IMR-90 (cell line): ENCODE data around the gene SCNM1. TPM values are rescaled to one million over a fixed set of nuclear protein-coding genes. Genes with fewer than 3 reads are reported as not detected.

ENCODE experiments used
- ATAC-seq: fragments of 200-7000 bp; cut with Tn5 transposase; 2 replicates; pipeline ENCODE4 v1.9.1; 2020; ENCODE audit warnings: low read depth, mild to moderate bottlenecking, moderate library complexity
- BruUV-seq: library from RNA; stranded (reverse); fragments of 400-500 nt; replicated peaks from 2 replicates; lab custom pipeline; 2021; lab: Mats Ljungman, UMichigan
- CTCF ChIA-PET: fragments of 300-600 bp; formaldehyde crosslinking; extraction: SDS; loops from one replicate; lab custom pipeline; 2021; ENCODE audit warnings: antibody characterized with exemption; lab: Yijun Ruan, JAX
- POLR2A ChIA-PET: fragments of 300-600 bp; sonication (Branson Sonifier 250); formaldehyde crosslinking; loops from one replicate; lab custom pipeline; 2022; ENCODE audit warnings: antibody characterized with exemption; ENCODE audit not compliant: unreplicated experiment; lab: Charles Lee
- DNase-seq: peaks from one replicate; pipeline ENCODE4 v3.0.0; 2013
- H2AFZ ChIP-seq: replicated peaks from 2 replicates; pipeline ENCODE3; 2013; ENCODE audit warnings: low read length, mild to moderate bottlenecking; ENCODE audit not compliant: poor library complexity
- H2AK5ac ChIP-seq: 2 replicates; pipeline ENCODE4 v1.6.1; 2013; ENCODE audit warnings: low read depth, low read length, inconsistent platforms
- H2AK9ac ChIP-seq: replicated peaks from 2 replicates; pipeline ENCODE3; 2013; ENCODE audit warnings: mild to moderate bottlenecking, low read depth, low read length, moderate library complexity; ENCODE audit not compliant: poor library complexity
- H2BK120ac ChIP-seq: 2 replicates; pipeline ENCODE4 v1.6.1; 2013; ENCODE audit warnings: low read depth, low read length, inconsistent platforms
- H2BK15ac ChIP-seq: 3 replicates; pipeline ENCODE4 v1.6.1; 2013; ENCODE audit warnings: low read depth, low read length, inconsistent platforms
- H2BK20ac ChIP-seq: 2 replicates; pipeline ENCODE4 v1.6.1; 2013; ENCODE audit warnings: low read depth, mild to moderate bottlenecking, inconsistent platforms, low read length, moderate library complexity
- H2BK5ac ChIP-seq: 2 replicates; pipeline ENCODE4 v1.6.1; 2013; ENCODE audit warnings: mild to moderate bottlenecking, low read depth, low read length, inconsistent platforms; ENCODE audit not compliant: poor library complexity, severe bottlenecking
- H3K14ac ChIP-seq: replicated peaks from 2 replicates; pipeline ENCODE4 v1.6.1; 2013; ENCODE audit warnings: low read depth, low read length, inconsistent platforms
- H3K18ac ChIP-seq: 2 replicates; pipeline ENCODE4 v1.6.1; 2013; ENCODE audit warnings: low read depth, low read length, control low read depth
- H3K23ac ChIP-seq: 2 replicates; pipeline ENCODE4 v1.6.1; 2013; ENCODE audit warnings: low read depth, low read length, inconsistent platforms
- H3K27ac ChIP-seq: 2 replicates; pipeline ENCODE4 v1.5.1; 2013; ENCODE audit warnings: mild to moderate bottlenecking, control low read depth, low read length; ENCODE audit not compliant: insufficient read depth
- H3K27me3 ChIP-seq: 2 replicates; pipeline ENCODE4 v1.6.1; 2013; ENCODE audit warnings: low read length; ENCODE audit not compliant: control insufficient read depth, insufficient read depth
- H3K36me3 ChIP-seq: 2 replicates; pipeline ENCODE4 v1.6.1; 2013; ENCODE audit warnings: low read length, mixed read lengths; ENCODE audit not compliant: control insufficient read depth, insufficient read depth
- H3K4ac ChIP-seq: 2 replicates; pipeline ENCODE4 v1.6.1; 2013; ENCODE audit warnings: low read depth, low read length, inconsistent platforms
- H3K4me1 ChIP-seq: 2 replicates; pipeline ENCODE4 v1.6.1; 2013; ENCODE audit warnings: low read length, mixed read lengths; ENCODE audit not compliant: control insufficient read depth, insufficient read depth
- H3K4me2 ChIP-seq: 2 replicates; pipeline ENCODE4 v1.6.1; 2013; ENCODE audit warnings: low read depth, mild to moderate bottlenecking, control low read depth, low read length, moderate library complexity
- H3K4me3 ChIP-seq: 2 replicates; pipeline ENCODE4 v1.5.1; 2013; ENCODE audit warnings: low read depth, mild to moderate bottlenecking, control low read depth, low read length, moderate library complexity; ENCODE audit not compliant: insufficient read depth
- H3K56ac ChIP-seq: 2 replicates; pipeline ENCODE4 v1.6.1; 2013; ENCODE audit warnings: low read length, inconsistent platforms; ENCODE audit not compliant: insufficient read depth; ENCODE audit errors: extremely low read depth
- H3K79me1 ChIP-seq, 2 experiments: 2 replicates each; pipeline ENCODE4 v1.6.1; 2013; ENCODE audit warnings: low read length in 2 of 2, inconsistent platforms in 1 of 2, low read depth in 1 of 2
- H3K9ac ChIP-seq: 2 replicates; pipeline ENCODE4 v1.6.1; 2013; ENCODE audit warnings: low read depth, low read length, control low read depth
- H3K9me1 ChIP-seq: 2 replicates; pipeline ENCODE4 v1.6.1; 2013; ENCODE audit warnings: low read length, inconsistent platforms; ENCODE audit not compliant: insufficient read depth
- H3K9me3 ChIP-seq: 2 replicates; pipeline ENCODE4 v1.6.1; 2013; ENCODE audit warnings: low read length; ENCODE audit not compliant: control insufficient read depth, insufficient read depth
- H4K20me1 ChIP-seq: 2 replicates; pipeline ENCODE4 v1.6.1; 2013; ENCODE audit warnings: low read length, inconsistent platforms; ENCODE audit not compliant: insufficient read depth
- H4K5ac ChIP-seq: 2 replicates; pipeline ENCODE4 v1.6.1; 2013; ENCODE audit warnings: mild to moderate bottlenecking, low read depth, low read length, control low read depth
- H4K8ac ChIP-seq, 2 experiments: 2 replicates each; pipeline ENCODE4 v1.6.1; 2013; ENCODE audit warnings: low read depth in 2 of 2, low read length in 2 of 2, control low read depth in 1 of 2, inconsistent platforms in 1 of 2
- H4K91ac ChIP-seq: 2 replicates; pipeline ENCODE4 v1.6.1; 2013; ENCODE audit warnings: low read depth, low read length, inconsistent platforms; ENCODE audit not compliant: insufficient read depth
- BHLHE40 ChIP-seq: fragments of 150-350 bp; IDR thresholded peaks from 2 replicates; pipeline ENCODE4 v1.6.1; 2016; ENCODE audit warnings: mild to moderate bottlenecking, low read depth, low read length
- CHD1 ChIP-seq: IDR thresholded peaks from 2 replicates; pipeline ENCODE4 v1.6.1; 2012; ENCODE audit warnings: low read depth, low read length, improper control_type of control experiment
- FOS ChIP-seq: fragments of 150-350 bp; IDR thresholded peaks from 2 replicates; pipeline ENCODE4 v1.6.1; 2016; ENCODE audit warnings: low read depth, low read length
- MAFK ChIP-seq: IDR thresholded peaks from 2 replicates; pipeline ENCODE4 v1.6.1; 2012; ENCODE audit warnings: low read depth, low read length, improper control_type of control experiment
- MAZ ChIP-seq: IDR thresholded peaks from 2 replicates; pipeline ENCODE4 v1.6.1; 2012; ENCODE audit warnings: low read depth, mild to moderate bottlenecking, low read length, improper control_type of control experiment, moderate library complexity, borderline replicate concordance
- NFE2L2 ChIP-seq: fragments of 150-350 bp; IDR thresholded peaks from 2 replicates; pipeline ENCODE4 v1.6.1; 2016; ENCODE audit warnings: low read depth, mild to moderate bottlenecking, low read length
- POLR2A ChIP-seq: IDR thresholded peaks from 2 replicates; pipeline ENCODE4 v1.6.1; 2012; ENCODE audit warnings: mild to moderate bottlenecking, low read depth, low read length
- RAD21 ChIP-seq: IDR thresholded peaks from 2 replicates; pipeline ENCODE4 v1.6.1; 2012; ENCODE audit warnings: low read length, improper control_type of control experiment
- RCOR1 ChIP-seq: IDR thresholded peaks from 2 replicates; pipeline ENCODE4 v1.6.1; 2012; ENCODE audit warnings: mild to moderate bottlenecking, low read length, improper control_type of control experiment; ENCODE audit not compliant: insufficient replicate concordance
- RFX5 ChIP-seq: IDR thresholded peaks from 2 replicates; pipeline ENCODE4 v1.8.0; 2012; ENCODE audit warnings: low read depth, mild to moderate bottlenecking, low read length, moderate library complexity
- SMC3 ChIP-seq: fragments of 150-350 bp; IDR thresholded peaks from 2 replicates; pipeline ENCODE4 v1.6.1; 2016; ENCODE audit warnings: low read depth, mild to moderate bottlenecking, antibody characterized with exemption, low read length, moderate library complexity
- USF2 ChIP-seq: fragments of 150-350 bp; IDR thresholded peaks from 2 replicates; pipeline ENCODE4 v1.6.1; 2017; ENCODE audit warnings: mild to moderate bottlenecking, antibody characterized with exemption, low read length, low read depth
- WGBS, 2 experiments: methylation state at CpG; one replicate each; pipeline versions ENCODE4 v1.1.5 to v1.1.7; 2013; ENCODE audit warnings: missing lambda C conversion rate in 2 of 2; ENCODE audit not compliant: insufficient read length in 1 of 2; ENCODE audit errors: extremely low coverage in 2 of 2; 5-methylcytosine and 5-hydroxymethylcytosine counted together
- dilution Hi-C: fragments of 300-500 bp; cut with HindIII; formaldehyde crosslinking; loops from one replicate; pipeline ENCODE4 v1.14.3; 2018; ENCODE audit warnings: low sequenced_read_pairs; ENCODE audit not compliant: unreplicated experiment
- in situ Hi-C: fragments of 300-500 bp; cut with MboI; formaldehyde crosslinking; loops from 3 replicates; pipeline ENCODE4 v1.14.3; 2019; ENCODE audit warnings: low sequenced_read_pairs, inconsistent platforms, mixed read lengths
- intact Hi-C: fragments of 100-400 bp; cut with micrococcal nuclease; formaldehyde crosslinking; loops from 2 replicates; pipeline ENCODE4 v1.10.0; 2022
- polyA plus RNA-seq, 3 experiments: library from polyadenylated mRNA; depleted of rRNA; stranded (reverse); fragments of >200 nt; gene quantifications; 2 replicates each; pipeline ENCODE4 v1.2.3, GENCODE V29; 2012; ENCODE audit warnings: low replicate concordance in 1 of 3
- total RNA-seq: library from RNA; depleted of rRNA; stranded (reverse); fragments of >200 nt; gene quantifications from 2 replicates; pipeline ENCODE4 v1.2.3, GENCODE V29; 2012
- TF ChIP-seq, protein P1 (sequence below): fragments of 150-350 bp; IDR thresholded peaks from 2 replicates; pipeline ENCODE4 v1.6.1; 2016; ENCODE audit warnings: low read depth, mild to moderate bottlenecking, low read length, moderate library complexity, borderline replicate concordance
- TF ChIP-seq, protein P2 (sequence below): conservative IDR thresholded peaks from 2 replicates; pipeline ENCODE4 v1.5.1; 2012; ENCODE audit warnings: mild to moderate bottlenecking, low read depth, low read length, improper control_type of control experiment

The SCNM1 gene
- total and polyA plus RNA-seq, 2 of the 4 experiments (the other 2 are of a cell fraction): 27.4 to 33.2 TPM

DNA sequence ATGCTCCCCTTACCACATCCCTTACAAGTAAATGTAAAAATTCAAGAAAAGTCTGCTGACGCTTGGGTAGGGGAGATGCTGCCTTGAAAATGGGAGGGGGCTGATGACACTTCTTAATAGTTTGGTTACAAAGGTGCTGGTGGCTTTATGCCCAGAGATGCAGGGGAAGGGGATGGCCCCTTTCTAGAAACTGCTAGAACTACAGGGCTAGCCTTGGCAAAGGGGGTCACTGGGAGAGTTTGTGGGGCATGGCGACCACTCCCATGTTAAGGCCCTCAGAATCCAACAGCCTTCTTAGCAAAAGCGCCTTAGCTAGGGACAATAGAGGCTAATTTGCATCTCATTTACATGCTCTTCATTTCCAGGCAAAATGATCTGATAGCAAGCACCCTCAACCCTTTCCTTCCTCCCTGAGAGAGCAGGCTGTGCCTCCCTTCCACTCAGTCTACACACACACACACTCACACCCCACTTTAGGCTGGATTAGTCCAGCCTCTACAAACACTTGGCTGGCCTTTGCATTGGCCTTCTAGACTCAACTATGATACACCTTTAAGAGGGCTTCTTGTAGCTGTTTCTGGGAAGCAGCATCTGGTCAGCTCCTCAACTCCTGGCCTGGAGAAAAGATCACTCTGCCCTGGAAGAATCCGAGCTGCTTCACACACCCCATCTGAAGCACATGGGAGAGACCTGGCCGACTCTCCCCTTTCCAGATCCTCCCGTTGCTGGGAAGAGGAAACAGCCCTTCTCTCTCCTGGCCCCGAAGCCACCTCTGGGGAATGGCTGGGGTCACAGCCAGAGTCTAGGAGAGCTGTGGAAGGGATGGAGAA, 21.3 kb upstream of the SCNM1 start:
- in situ Hi-C loops (no loop called here), dilution Hi-C loops (no loop called here), intact Hi-C loops (loop anchor here (5.0 kb wide), 1 partner anchor 72 kb away; the partner anchor contains the start of gene GABPB2)
- no peak overlapping the region for H2BK20ac ChIP-seq
- H4K91ac ChIP-seq: no peak overlapping the region
- no peak overlapping the region for H3K4me3 ChIP-seq
- H3K79me1 ChIP-seq: peaks cover 0 to 6% of the 10 kb centered on the region in 2 experiments; a peak in 1 of 4 replicates
- H3K9me3 ChIP-seq: no peaks in the 10 kb centered on the region
- 82% methylated on average over 2 of the region's 7 CpGs; no CpG with 5 or more reads in 1 of the 2 experiments for WGBS, 2 experiments
- H2AK9ac ChIP-seq: no peak overlapping the region
- no peak overlapping the region for H2AFZ ChIP-seq
- POLR2A ChIA-PET: no interaction called here
- H2BK5ac ChIP-seq: no peak overlapping the region
- H3K4me1 ChIP-seq: peaks cover 5% of the 10 kb centered on the region
- H3K56ac ChIP-seq: no peak overlapping the region
- H3K9me1 ChIP-seq: peaks cover 4% of the 10 kb centered on the region; the same call in 1 of the 2 replicates
- no peak overlapping the region for H3K18ac ChIP-seq
- H3K27me3 ChIP-seq: peaks cover 2% of the 10 kb centered on the region; the same call in 1 of the 2 replicates
- TF ChIP-seq BHLHE40 (no peak), RAD21 (no peak), FOS (no peak), POLR2A (no peak), RCOR1 (no peak), USF2 (no peak), NFE2L2 (no peak), MAZ (no peak), RFX5 (no peak), SMC3 (no peak), MAFK (no peak), CHD1 (no peak)
- TF ChIP-seq, protein P1, sequence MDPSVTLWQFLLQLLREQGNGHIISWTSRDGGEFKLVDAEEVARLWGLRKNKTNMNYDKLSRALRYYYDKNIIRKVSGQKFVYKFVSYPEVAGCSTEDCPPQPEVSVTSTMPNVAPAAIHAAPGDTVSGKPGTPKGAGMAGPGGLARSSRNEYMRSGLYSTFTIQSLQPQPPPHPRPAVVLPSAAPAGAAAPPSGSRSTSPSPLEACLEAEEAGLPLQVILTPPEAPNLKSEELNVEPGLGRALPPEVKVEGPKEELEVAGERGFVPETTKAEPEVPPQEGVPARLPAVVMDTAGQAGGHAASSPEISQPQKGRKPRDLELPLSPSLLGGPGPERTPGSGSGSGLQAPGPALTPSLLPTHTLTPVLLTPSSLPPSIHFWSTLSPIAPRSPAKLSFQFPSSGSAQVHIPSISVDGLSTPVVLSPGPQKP: no peak
- TF ChIP-seq, protein P2, sequence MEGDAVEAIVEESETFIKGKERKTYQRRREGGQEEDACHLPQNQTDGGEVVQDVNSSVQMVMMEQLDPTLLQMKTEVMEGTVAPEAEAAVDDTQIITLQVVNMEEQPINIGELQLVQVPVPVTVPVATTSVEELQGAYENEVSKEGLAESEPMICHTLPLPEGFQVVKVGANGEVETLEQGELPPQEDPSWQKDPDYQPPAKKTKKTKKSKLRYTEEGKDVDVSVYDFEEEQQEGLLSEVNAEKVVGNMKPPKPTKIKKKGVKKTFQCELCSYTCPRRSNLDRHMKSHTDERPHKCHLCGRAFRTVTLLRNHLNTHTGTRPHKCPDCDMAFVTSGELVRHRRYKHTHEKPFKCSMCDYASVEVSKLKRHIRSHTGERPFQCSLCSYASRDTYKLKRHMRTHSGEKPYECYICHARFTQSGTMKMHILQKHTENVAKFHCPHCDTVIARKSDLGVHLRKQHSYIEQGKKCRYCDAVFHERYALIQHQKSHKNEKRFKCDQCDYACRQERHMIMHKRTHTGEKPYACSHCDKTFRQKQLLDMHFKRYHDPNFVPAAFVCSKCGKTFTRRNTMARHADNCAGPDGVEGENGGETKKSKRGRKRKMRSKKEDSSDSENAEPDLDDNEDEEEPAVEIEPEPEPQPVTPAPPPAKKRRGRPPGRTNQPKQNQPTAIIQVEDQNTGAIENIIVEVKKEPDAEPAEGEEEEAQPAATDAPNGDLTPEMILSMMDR: no peak
- peaks cover 5% of the 10 kb centered on the region; the same call in 1 of the 2 replicates for H4K20me1 ChIP-seq
- no peak for DNase-seq
- no peak overlapping the region for H2BK120ac ChIP-seq
- no peak overlapping the region for H3K9ac ChIP-seq
- H3K36me3 ChIP-seq: no peaks in the 10 kb centered on the region; the same call in 1 of the 2 replicates
- ATAC-seq: no peak
- H3K4ac ChIP-seq: no peak overlapping the region
- no peak overlapping the region for H2AK5ac ChIP-seq
- no peak overlapping the region for H2BK15ac ChIP-seq
- CTCF ChIA-PET: interaction anchor here (1.1 kb wide), 1 partner anchor 41 kb away, joined by 3 read pairs; no protein-coding TSS in a partner anchor
- no peak overlapping the region for H3K23ac ChIP-seq
- no peak overlapping the region for H3K14ac ChIP-seq
- BruUV-seq: no TSS peak
- no peak overlapping the region for H4K5ac ChIP-seq
- no peak overlapping the region for H3K27ac ChIP-seq
- no peak overlapping the region for H4K8ac ChIP-seq
- no peak overlapping the region for H3K4me2 ChIP-seq
